SKM-1 (cell line): ENCODE data around the gene HSCB.
A peak's percentile ranks its signal among the peaks of the same experiment; 100 is the strongest.
"Not testable (repeated sequence)": the region's sequence is repeated elsewhere in the genome, so short reads cannot be mapped to it uniquely, and the experiment has no call there.

Experiments used
- DNase-seq: peaks from one replicate; lab custom pipeline; 2025; ENCODE audit not compliant: unreplicated experiment; lab: John Stamatoyannopoulos, UW

HSCB gene

GRCh38 chr22:28741785-28742561, at the start of gene HSCB, which contains the start of gene CHEK2:
Gene HSCB, plus strand, starts transcription at chr22:28742039. Its CDS starts 57 bp downstream, at chr22:28742096.
Gene CHEK2, minus strand, starts transcription at chr22:28741820. Its CDS starts 7,099 bp downstream, at chr22:28734721.
- peak; percentile 97 for DNase-seq

- DNase-seq = not testable (repeated sequence)
These were observed 48.6 kb upstream of the HSCB start for GRCh38 chr22:28693041-28693760.

GRCh38 chr22:28702891-28703290, 38.9 kb upstream of the HSCB start:
- no peak for DNase-seq

- DNase-seq = no peak
These were observed 38.4 kb upstream of the HSCB start for GRCh38 chr22:28703436-28703835.

- DNase-seq = no peak
These were observed 35.0 kb upstream of the HSCB start for GRCh38 chr22:28706845-28707244.

- DNase-seq = no peak
These were observed 31.7 kb upstream of the HSCB start for GRCh38 chr22:28710107-28710506.

GRCh38 chr22:28710576-28711191, 31.2 kb upstream of the HSCB start:
- DNase-seq = no peak

- no peak for DNase-seq
These were observed 30.5 kb upstream of the HSCB start for GRCh38 chr22:28711341-28711740.

GRCh38 chr22:28711820-28712777, 29.7 kb upstream of the HSCB start:
- DNase-seq = no peak

GRCh38 chr22:28714043-28714628, 27.7 kb upstream of the HSCB start:
- no peak for DNase-seq

- DNase-seq = no peak
These were observed 26.2 kb upstream of the HSCB start for GRCh38 chr22:28715611-28716010.

GRCh38 chr22:28716686-28717085, 25.2 kb upstream of the HSCB start:
- DNase-seq = no peak

GRCh38 chr22:28718044-28718443, 23.8 kb upstream of the HSCB start:
- no peak for DNase-seq

- no peak for DNase-seq
These were observed 13.8 kb upstream of the HSCB start for GRCh38 chr22:28728002-28728401.

- no peak for DNase-seq
These were observed 13.1 kb upstream of the HSCB start for GRCh38 chr22:28728621-28729313.

- DNase-seq = no peak
These were observed 11.7 kb upstream of the HSCB start for GRCh38 chr22:28730179-28730578.

- no peak for DNase-seq
These were observed 7.4 kb upstream of the HSCB start for GRCh38 chr22:28734393-28734792.

- DNase-seq = no peak
These were observed 5.3 kb upstream of the HSCB start for GRCh38 chr22:28736301-28737155.

GRCh38 chr22:28737701-28738100, 4.1 kb upstream of the HSCB start:
- DNase-seq = no peak
